Gastrocnemius medialis (tissue), 4 donors: ENCODE data around the gene KANSL1L. TPM values are rescaled to one million over a fixed set of nuclear protein-coding genes. Genes with fewer than 3 reads are reported as not detected.

Experiments
- ATAC-seq, 2 donors: fragments of 150-250 bp; one replicate each; pipeline ENCODE4 v1.9.1; 2016
- DNase-seq, 2 donors: peaks; one replicate each; pipeline ENCODE4 v3.0.0-alpha.2; 2019
- H3K27ac ChIP-seq, 4 donors: fragments of 200-600 bp; sonication (generic); 1 replicate in 1 of 4; 2 replicates in 3 of 4; pipeline ENCODE4 v1.5.1; 2016 to 2018; ENCODE audit warnings: mild to moderate bottlenecking in 2 of 4, moderate library complexity in 1 of 4
- H3K27me3 ChIP-seq, 3 donors: fragments of 200-600 bp; sonication (generic) in 2 of 3; 1 replicate in 1 of 3; 2 replicates in 2 of 3; pipeline versions ENCODE4 v1.5.1 to v1.6.0; 2016 to 2019; ENCODE audit warnings: mild to moderate bottlenecking in 1 of 3, moderate library complexity in 1 of 3
- H3K36me3 ChIP-seq, 2 donors: fragments of 200-600 bp; sonication (generic) in 1 of 2; one replicate each; pipeline ENCODE4 v1.5.1; 2017 to 2018
- H3K4me1 ChIP-seq, 2 donors: fragments of 200-600 bp; sonication (generic) in 1 of 2; one replicate each; pipeline ENCODE4 v1.5.1; 2016 to 2017; ENCODE audit warnings: mild to moderate bottlenecking in 2 of 2
- H3K4me3 ChIP-seq, 4 donors: fragments of 200-600 bp; sonication (generic) in 3 of 4; 1 replicate in 1 of 4; 2 replicates in 3 of 4; pipeline ENCODE4 v1.5.1; 2016 to 2019; ENCODE audit warnings: mild to moderate bottlenecking in 2 of 4
- H3K9me3 ChIP-seq, 3 donors: fragments of 200-600 bp; sonication (generic) in 2 of 3; 1 replicate in 1 of 3; 2 replicates in 2 of 3; pipeline ENCODE4 v1.5.1; 2016 to 2019
- CTCF ChIP-seq, 5 experiments: fragments of 450-650 bp in 3 of 5; fragments of 200-600 bp in 2 of 5; sonication (generic) in 2 of 5; IDR thresholded peaks in 4 of 5; conservative IDR thresholded peaks in 1 of 5; 1 replicate in 4 of 5; 2 replicates in 1 of 5; pipeline ENCODE4 v1.5.1; 2016 to 2019; ENCODE audit warnings: antibody characterized with exemption in 5 of 5, mild to moderate bottlenecking in 3 of 5, moderate library complexity in 3 of 5
- POLR2A ChIP-seq, 2 donors: fragments of 450-650 bp; IDR thresholded peaks; one replicate each; pipeline ENCODE4 v1.6.1; 2017; ENCODE audit warnings: antibody characterized with exemption in 2 of 2, mild to moderate bottlenecking in 2 of 2, moderate library complexity in 2 of 2
- in situ Hi-C, 4 donors: fragments of 200-750 bp; cut with MboI; loops; one replicate each; pipeline versions ENCODE4 v1.15.0 to v1.8.0; 2017; ENCODE audit warnings: low sequenced_read_pairs in 4 of 4
- intact Hi-C: fragments of 100-400 bp; cut with DNase I; formaldehyde crosslinking; loops from one replicate; pipeline ENCODE4 v1.15.1; 2023; ENCODE audit warnings: low total_unique reads
- total RNA-seq, 4 donors: library from RNA; depleted of rRNA; stranded (reverse); fragments of >200 nt; gene quantifications; one replicate each; pipeline versions ENCODE4 v1.1.0 to v1.2.3, GENCODE V29; 2016

Gene KANSL1L
- total RNA-seq, 4 donors from 2014 or later: 19.4 to 21.9 (median 20.4) TPM

GRCh38 chr2:210198326-210198725 lies 27.1 kb upstream of the KANSL1L start:
- TF ChIP-seq CTCF (IDR thresholded peaks at IDR 0.05 in 4 of 5, conservative IDR thresholded peaks at IDR 0.05 in 1 of 5) (no peak), POLR2A (IDR thresholded peaks at IDR 0.05) (no peak)
- H3K27me3 ChIP-seq: no peaks in the 10 kb centered on the region
- DNase-seq (no peak), ATAC-seq (no peak)
- H3K4me3 ChIP-seq: no peak overlapping the region
- peaks cover 4 to 7% of the 10 kb centered on the region in 2 donors for H3K4me1 ChIP-seq
- no peaks in the 10 kb centered on the region for H3K36me3 ChIP-seq
- H3K27ac ChIP-seq: no peak overlapping the region
- in situ Hi-C loops: loop anchor here (5.0 kb wide), 1 partner anchor 221 kb away; no protein-coding TSS in a partner anchor
- intact Hi-C loops: no loop called here
- no peaks in the 10 kb centered on the region for H3K9me3 ChIP-seq

GRCh38 chr2:210197720-210198119 lies 26.5 kb upstream of the KANSL1L start:
- no peak for DNase-seq
- no peak for TF ChIP-seq POLR2A (IDR thresholded peaks at IDR 0.05)
- no peak for TF ChIP-seq CTCF (IDR thresholded peaks at IDR 0.05 in 4 of 5, conservative IDR thresholded peaks at IDR 0.05 in 1 of 5)
- in situ Hi-C loops: loop anchor here (5.0 kb wide), 1 partner anchor 220 kb away; no protein-coding TSS in a partner anchor
- Histone ChIP-seq H3K9me3 (no peaks in the 10 kb centered on the region), H3K36me3 (no peaks in the 10 kb centered on the region), H3K27ac (no peak overlapping the region), H3K4me3 (no peak overlapping the region), H3K4me1 (peaks cover 4 to 7% of the 10 kb centered on the region in 2 donors), H3K27me3 (no peaks in the 10 kb centered on the region)
- ATAC-seq: no peak
- intact Hi-C loops: no loop called here

GRCh38 chr2:210195101-210195852 lies 24.1 kb upstream of the KANSL1L start:
- Histone ChIP-seq H3K4me3 (peak overlapping the region; percentile 24 to 53 (median 49)), H3K27ac (no peak overlapping the region), H3K4me1 (peaks cover 4 to 7% of the 10 kb centered on the region in 2 donors), H3K27me3 (no peaks in the 10 kb centered on the region), H3K36me3 (no peaks in the 10 kb centered on the region), H3K9me3 (no peaks in the 10 kb centered on the region)
- DNase-seq (no peak), ATAC-seq (peak; percentile 49 to 50)
- intact Hi-C loops: loop anchor here (1.0 to 2.0 kb wide), 2 partner anchors 24 to 218 kb away; partner anchors contain the start of gene KANSL1L
- TF ChIP-seq CTCF (IDR thresholded peaks at IDR 0.05 in 4 of 5, conservative IDR thresholded peaks at IDR 0.05 in 1 of 5) (peak in 4 of 5 experiments; percentile 62 to 80 (median 71)), POLR2A (IDR thresholded peaks at IDR 0.05) (no peak)
- in situ Hi-C loops: loop anchor here (5.0 kb wide), 1 partner anchor 218 kb away; no protein-coding TSS in a partner anchor

- no peak overlapping the region for H3K4me3 ChIP-seq
- no peak for DNase-seq
- in situ Hi-C loops (no loop called here), intact Hi-C loops (no loop called here)
- ATAC-seq: no peak
- no peak for TF ChIP-seq POLR2A (IDR thresholded peaks at IDR 0.05)
- TF ChIP-seq CTCF (IDR thresholded peaks at IDR 0.05 in 4 of 5, conservative IDR thresholded peaks at IDR 0.05 in 1 of 5): no peak
- H3K36me3 ChIP-seq: no peaks in the 10 kb centered on the region
- H3K9me3 ChIP-seq: peaks cover 0 to 2% (median 0%) of the 10 kb centered on the region in 3 donors
- no peaks in the 10 kb centered on the region for H3K27me3 ChIP-seq
- H3K27ac ChIP-seq: no peak overlapping the region
- H3K4me1 ChIP-seq: peaks cover 4% of the 10 kb centered on the region in 2 donors
These were observed 19.1 kb upstream of the KANSL1L start for GRCh38 chr2:210190345-210190744.
